Endothelial cell of umbilical vein (primary cell): ENCODE results near the gene C3orf49. TPM values are rescaled to one million over a fixed set of nuclear protein-coding genes. Genes with fewer than 3 reads are reported as not detected.

ENCODE experiments used
- BruUV-seq: library from RNA; stranded (reverse); fragments of 400-500 nt; replicated peaks from 2 replicates; lab custom pipeline; 2021; lab: Mats Ljungman, UMichigan
- CTCF ChIA-PET: fragments of 300-600, 350-600 bp; sonication (Branson Sonifier 250); formaldehyde crosslinking; loops from one replicate; lab custom pipeline; 2021; ENCODE audit warnings: antibody characterized with exemption, inconsistent platforms; lab: Charles Lee
- POLR2A ChIA-PET: fragments of 300-600, 350-600 bp; sonication (Branson Sonifier 250); formaldehyde crosslinking; loops from one replicate; lab custom pipeline; 2021; ENCODE audit warnings: antibody characterized with exemption, inconsistent platforms; lab: Charles Lee
- DNase-seq: peaks from one replicate; pipeline ENCODE4 v3.0.0-alpha.2; 2011; ENCODE audit warnings: low read depth, low spot score
- FAIRE-seq: peaks from 2 replicates; lab custom pipeline; 2011; peaks lifted over from hg19 to GRCh38; lab: Jason Lieb, UNC
- H2AFZ ChIP-seq: 2 replicates; pipeline ENCODE4 v1.6.0; 2012; ENCODE audit warnings: low read depth, low read length, control low read depth, inconsistent platforms
- H3K27ac ChIP-seq: 2 replicates; pipeline ENCODE4 v1.5.1; 2011; ENCODE audit warnings: low read depth, mild to moderate bottlenecking, control low read depth, low read length, moderate library complexity; ENCODE audit not compliant: insufficient read depth
- H3K27me3 ChIP-seq, 2 experiments: 2 replicates each; pipeline versions ENCODE4 v1.6.0 to v1.6.1; 2011; ENCODE audit warnings: low read length in 2 of 2, mixed read lengths in 1 of 2; ENCODE audit not compliant: control insufficient read depth in 2 of 2, insufficient read depth in 2 of 2
- H3K36me3 ChIP-seq, 2 experiments: 2 replicates in 1 of 2; 3 replicates in 1 of 2; pipeline ENCODE4 v1.5.1; 2011; ENCODE audit warnings: low read length in 2 of 2, mild to moderate bottlenecking in 1 of 2, moderate library complexity in 1 of 2; ENCODE audit not compliant: control insufficient read depth in 2 of 2, insufficient read depth in 2 of 2; ENCODE audit errors: extremely low read depth in 1 of 2
- H3K4me1 ChIP-seq: 3 replicates; pipeline ENCODE4 v1.5.1; 2011; ENCODE audit warnings: mild to moderate bottlenecking, low read length; ENCODE audit not compliant: control insufficient read depth, insufficient read depth; ENCODE audit errors: extremely low read depth
- H3K4me2 ChIP-seq: 2 replicates; pipeline ENCODE4 v1.6.1; 2011; ENCODE audit warnings: low read length, control low read depth, mixed read lengths; ENCODE audit not compliant: insufficient read depth
- H3K4me3 ChIP-seq, 3 experiments: fragments of 200-600 bp in 1 of 3; sonication (generic), shearing (Covaris generic) in 1 of 3; replicated peaks in 1 of 3; 2 replicates each; pipeline ENCODE4 v1.5.1; 2011 to 2016; ENCODE audit warnings: control low read depth in 3 of 3, low read length in 3 of 3, mild to moderate bottlenecking in 2 of 3, inconsistent platforms in 1 of 3, low read depth in 1 of 3, moderate library complexity in 1 of 3; ENCODE audit not compliant: insufficient read depth in 1 of 3
- H3K79me2 ChIP-seq: 2 replicates; pipeline ENCODE4 v1.6.0; 2012; ENCODE audit warnings: low read length, inconsistent platforms; ENCODE audit not compliant: control insufficient read depth, insufficient read depth
- H3K9ac ChIP-seq: replicated peaks from 2 replicates; pipeline ENCODE3; 2011; ENCODE audit warnings: low read length, control low read depth; ENCODE audit not compliant: insufficient read depth; ENCODE audit errors: extremely low read depth
- H3K9me1 ChIP-seq: replicated peaks from 3 replicates; pipeline ENCODE4 v1.6.0; 2011; ENCODE audit warnings: mild to moderate bottlenecking, low read length; ENCODE audit not compliant: control insufficient read depth, insufficient read depth; ENCODE audit errors: extremely low read depth
- H3K9me3 ChIP-seq: replicated peaks from 2 replicates; pipeline ENCODE4 v1.5.1; 2012; ENCODE audit warnings: low read length, inconsistent platforms; ENCODE audit not compliant: control insufficient read depth, insufficient read depth
- H4K20me1 ChIP-seq: replicated peaks from 2 replicates; pipeline ENCODE3; 2011; ENCODE audit warnings: mild to moderate bottlenecking, low read length; ENCODE audit not compliant: control insufficient read depth, insufficient read depth; ENCODE audit errors: extremely low read depth
- CTCF ChIP-seq, 2 donors: IDR thresholded peaks; 1 replicate in 1 of 2; 2 replicates in 1 of 2; pipeline ENCODE4 v1.5.1; 2011; ENCODE audit warnings: low read length in 2 of 2, mild to moderate bottlenecking in 2 of 2, moderate library complexity in 2 of 2, control low read depth in 1 of 2, inconsistent platforms in 1 of 2, low read depth in 1 of 2; ENCODE audit not compliant: insufficient read depth in 1 of 2; ENCODE audit errors: extremely low read depth in 1 of 2
- EZH2 ChIP-seq: IDR thresholded peaks from 2 replicates; pipeline ENCODE4 v1.6.1; 2012; ENCODE audit warnings: borderline replicate concordance, low read depth, mild to moderate bottlenecking, moderate library complexity, low read length, inconsistent platforms; ENCODE audit not compliant: severe bottlenecking
- FOS ChIP-seq: IDR thresholded peaks from 2 replicates; pipeline ENCODE4 v1.6.1; 2011; ENCODE audit warnings: mild to moderate bottlenecking, low read length, moderate library complexity, borderline replicate concordance; ENCODE audit not compliant: insufficient read depth
- GATA2 ChIP-seq: IDR thresholded peaks from 2 replicates; pipeline ENCODE4 v1.7.0; 2011; ENCODE audit warnings: low read depth, mild to moderate bottlenecking, moderate library complexity, mixed read lengths, low read length; ENCODE audit not compliant: insufficient read length, insufficient read depth
- JUN ChIP-seq: IDR thresholded peaks from 2 replicates; pipeline ENCODE4 v1.6.1; 2011; ENCODE audit warnings: borderline replicate concordance, low read depth; ENCODE audit not compliant: insufficient read length, insufficient read depth
- MYC ChIP-seq: IDR thresholded peaks from one replicate; pipeline ENCODE4 v1.6.1; 2011; ENCODE audit warnings: mild to moderate bottlenecking, low read depth, low read length
- POLR2AphosphoS5 ChIP-seq: IDR thresholded peaks from 2 replicates; pipeline ENCODE4 v1.6.1; 2012; ENCODE audit warnings: low read depth, mild to moderate bottlenecking, control low read depth, low read length, moderate library complexity; ENCODE audit not compliant: insufficient read depth
- dilution Hi-C: fragments of 300-500 bp; cut with MboI; formaldehyde crosslinking; loops from one replicate; pipeline ENCODE4 v1.15.0; 2019; ENCODE audit warnings: low sequenced_read_pairs; ENCODE audit not compliant: extremely low pct_ligation_motif_present
- intact Hi-C: fragments of 100-400 bp; cut with micrococcal nuclease; formaldehyde crosslinking; loops from one replicate; pipeline ENCODE4 v1.10.0; 2022
- polyA plus RNA-seq, 4 experiments: library from polyadenylated mRNA; depleted of rRNA in 3 of 4; stranded (reverse) in 3 of 4; unstranded in 1 of 4; fragments of >200 nt; gene quantifications; 2 replicates each; pipeline versions ENCODE4 v1.2.1 to v1.2.3, GENCODE V29; 2011 to 2012; ENCODE audit warnings: missing spikeins in 1 of 4
- total RNA-seq: library from RNA; stranded (reverse); gene quantifications from 2 replicates; pipeline ENCODE4 v1.2.3, GENCODE V29; 2021

C3orf49 gene
- total and polyA plus RNA-seq, 2 donors (not counting 3 experiments of a cell fraction or from before 2014, with no cell fraction given): not detected

- H3K36me3 ChIP-seq: no peaks in the 10 kb centered on the region
- no peaks in the 10 kb centered on the region for H4K20me1 ChIP-seq
- H3K27ac ChIP-seq: no peak overlapping the region
- DNase-seq: no peak
- H3K9me1 ChIP-seq: no peaks in the 10 kb centered on the region
- peaks cover 0 to 4% of the 10 kb centered on the region in 2 experiments for H3K27me3 ChIP-seq
- no peak for FAIRE-seq
- no peak overlapping the region for H3K4me2 ChIP-seq
- ChIA-PET POLR2A (no interaction called here), CTCF (no interaction called here)
- intact Hi-C loops (no loop called here), dilution Hi-C loops (no loop called here)
- no peaks in the 10 kb centered on the region for H3K9me3 ChIP-seq
- no peaks in the 10 kb centered on the region for H3K4me1 ChIP-seq
- no peak overlapping the region for H3K9ac ChIP-seq
- H3K79me2 ChIP-seq: no peaks in the 10 kb centered on the region
- BruUV-seq: no TSS peak
- TF ChIP-seq GATA2 (no peak), MYC (no peak), POLR2AphosphoS5 (no peak), EZH2 (no peak), JUN (no peak), CTCF (IDR thresholded peaks at IDR 0.05; ENCODE audit: extremely low read depth in 1 of 2, insufficient read depth in 1 of 2, low read depth in 1 of 2, low read length in 2 of 2) (no peak), FOS (no peak)
- H3K4me3 ChIP-seq: no peak overlapping the region
- H2AFZ ChIP-seq: no peak overlapping the region
Observed at GRCh38 chr3:63798949-63799348, 20.1 kb upstream of the C3orf49 start.
